ENCODE data around the gene HSPB2. TPM values are rescaled to one million over a fixed set of nuclear protein-coding genes. Genes with fewer than 3 reads are reported as not detected.

Gene HSPB2
- total and polyA plus RNA-seq, 2 donors (not counting 1 experiment from before 2014, with no cell fraction given), result 2.5 to 2.8 TPM

DNA sequence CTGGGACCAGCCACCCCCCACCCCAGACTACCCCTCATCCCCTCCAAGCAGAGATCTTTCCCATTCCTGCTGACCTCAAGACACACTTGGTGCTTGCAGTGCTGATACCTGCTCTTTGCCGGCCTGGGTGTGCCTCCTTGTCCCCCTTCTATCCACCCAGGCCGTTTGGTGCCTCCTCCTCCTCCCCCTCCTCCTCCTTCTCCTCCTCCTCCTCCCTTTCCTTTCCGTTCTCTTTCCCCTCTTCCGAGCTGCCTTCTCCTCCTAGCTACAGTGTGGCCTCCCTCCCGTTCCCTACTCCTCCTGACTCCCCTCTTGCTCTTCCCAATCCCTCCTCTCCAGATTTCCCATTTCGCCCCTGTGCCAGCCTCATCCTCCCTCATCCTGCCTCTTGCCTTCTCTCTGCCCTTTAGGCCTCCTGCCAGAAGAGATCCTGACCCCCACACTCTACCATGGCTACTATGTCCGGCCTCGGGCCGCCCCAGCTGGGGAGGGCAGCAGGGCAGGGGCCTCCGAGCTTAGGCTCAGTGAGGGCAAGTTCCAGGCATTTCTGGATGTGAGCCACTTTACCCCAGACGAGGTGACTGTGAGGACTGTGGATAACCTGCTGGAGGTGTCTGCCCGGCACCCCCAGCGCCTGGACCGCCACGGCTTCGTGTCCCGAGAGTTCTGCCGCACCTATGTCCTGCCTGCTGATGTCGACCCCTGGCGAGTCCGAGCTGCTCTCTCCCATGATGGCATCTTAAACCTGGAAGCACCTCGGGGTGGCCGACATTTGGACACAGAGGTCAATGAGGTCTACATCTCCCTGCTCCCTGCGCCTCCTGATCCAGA is 712 bp downstream of the HSPB2 start:
- H3K36me3 ChIP-seq (ENCODE audit: control insufficient read depth, insufficient read depth, low read length), result no peaks in the 10 kb centered on the region
- H3K9ac ChIP-seq (ENCODE audit: insufficient read depth, low read length), result peak overlapping the region; percentile 65
- TF ChIP-seq EZH2 (IDR thresholded peaks at IDR 0.05; ENCODE audit: low read length, missing control alignments), result no peak
- TF ChIP-seq, protein P1, sequence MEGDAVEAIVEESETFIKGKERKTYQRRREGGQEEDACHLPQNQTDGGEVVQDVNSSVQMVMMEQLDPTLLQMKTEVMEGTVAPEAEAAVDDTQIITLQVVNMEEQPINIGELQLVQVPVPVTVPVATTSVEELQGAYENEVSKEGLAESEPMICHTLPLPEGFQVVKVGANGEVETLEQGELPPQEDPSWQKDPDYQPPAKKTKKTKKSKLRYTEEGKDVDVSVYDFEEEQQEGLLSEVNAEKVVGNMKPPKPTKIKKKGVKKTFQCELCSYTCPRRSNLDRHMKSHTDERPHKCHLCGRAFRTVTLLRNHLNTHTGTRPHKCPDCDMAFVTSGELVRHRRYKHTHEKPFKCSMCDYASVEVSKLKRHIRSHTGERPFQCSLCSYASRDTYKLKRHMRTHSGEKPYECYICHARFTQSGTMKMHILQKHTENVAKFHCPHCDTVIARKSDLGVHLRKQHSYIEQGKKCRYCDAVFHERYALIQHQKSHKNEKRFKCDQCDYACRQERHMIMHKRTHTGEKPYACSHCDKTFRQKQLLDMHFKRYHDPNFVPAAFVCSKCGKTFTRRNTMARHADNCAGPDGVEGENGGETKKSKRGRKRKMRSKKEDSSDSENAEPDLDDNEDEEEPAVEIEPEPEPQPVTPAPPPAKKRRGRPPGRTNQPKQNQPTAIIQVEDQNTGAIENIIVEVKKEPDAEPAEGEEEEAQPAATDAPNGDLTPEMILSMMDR (conservative IDR thresholded peaks at IDR 0.05 in 1 of 2, IDR thresholded peaks at IDR 0.05 in 1 of 2; ENCODE audit: low read depth in 1 of 2, low read length in 2 of 2), result no peak
- no peaks in the 10 kb centered on the region for H3K79me2 ChIP-seq (ENCODE audit: control insufficient read depth, insufficient read depth, low read length)
- peak overlapping the region; percentile 65 for H3K27ac ChIP-seq (ENCODE audit: insufficient read depth, low read length)
- DNase-seq (ENCODE audit: low read depth in 2 of 2), result no peak
- peak overlapping the region; percentile 79 for H2AFZ ChIP-seq (ENCODE audit: low read length)
- peak overlapping the region; percentile 64 for H3K4me2 ChIP-seq (ENCODE audit: extremely low read depth, insufficient read depth, low read length)
- peak overlapping the region in 3 of 4 experiments; percentile 9 to 64 (median 11) for H3K4me3 ChIP-seq (replicated peaks in 1 of 4; ENCODE audit: control extremely low read depth in 1 of 4, insufficient read depth in 1 of 4, low read depth in 3 of 4, low read length in 4 of 4)
- H3K27me3 ChIP-seq (ENCODE audit: control insufficient read depth, insufficient read depth, low read length), result no peaks in the 10 kb centered on the region
- H4K20me1 ChIP-seq (ENCODE audit: control insufficient read depth, extremely low read depth, insufficient read depth, low read length), result no peaks in the 10 kb centered on the region
- H3K9me3 ChIP-seq (ENCODE audit: control insufficient read depth, insufficient read depth, low read depth, low read length), result no peaks in the 10 kb centered on the region
- peaks cover 16% of the 10 kb centered on the region for H3K4me1 ChIP-seq (ENCODE audit: control insufficient read depth, extremely low read depth, insufficient read depth, low read length)

- Histone ChIP-seq H3K27me3 (ENCODE audit: control insufficient read depth, insufficient read depth, low read length) (no peaks in the 10 kb centered on the region), H4K20me1 (ENCODE audit: control insufficient read depth, extremely low read depth, insufficient read depth, low read length) (no peaks in the 10 kb centered on the region), H3K79me2 (ENCODE audit: control insufficient read depth, insufficient read depth, low read length) (no peaks in the 10 kb centered on the region), H3K27ac (ENCODE audit: insufficient read depth, low read length) (peak overlapping the region; percentile 65), H3K4me3 (replicated peaks in 1 of 4; ENCODE audit: control extremely low read depth in 1 of 4, insufficient read depth in 1 of 4, low read depth in 3 of 4, low read length in 4 of 4) (peak overlapping the region in 1 of 4 experiments; percentile 64), H3K4me2 (ENCODE audit: extremely low read depth, insufficient read depth, low read length) (peak overlapping the region; percentile 64), H3K9me3 (ENCODE audit: control insufficient read depth, insufficient read depth, low read depth, low read length) (no peaks in the 10 kb centered on the region), H2AFZ (ENCODE audit: low read length) (peak overlapping the region; percentile 55), H3K36me3 (ENCODE audit: control insufficient read depth, insufficient read depth, low read length) (no peaks in the 10 kb centered on the region), H3K4me1 (ENCODE audit: control insufficient read depth, extremely low read depth, insufficient read depth, low read length) (peaks cover 16% of the 10 kb centered on the region), H3K9ac (ENCODE audit: insufficient read depth, low read length) (peak overlapping the region; percentile 65)
- peak; percentile 66 to 72 for DNase-seq (ENCODE audit: low read depth in 2 of 2)
- no peak for TF ChIP-seq EZH2 (IDR thresholded peaks at IDR 0.05; ENCODE audit: low read length, missing control alignments)
- TF ChIP-seq, protein P1 (conservative IDR thresholded peaks at IDR 0.05 in 1 of 2, IDR thresholded peaks at IDR 0.05 in 1 of 2; ENCODE audit: low read depth in 1 of 2, low read length in 2 of 2), result no peak
Observed at GRCh38 chr11:111913997-111914396, 1.5 kb downstream of the HSPB2 start.

GRCh38 chr11:111916768-111917167 is 4.2 kb downstream of the HSPB2 start:
- H2AFZ ChIP-seq (ENCODE audit: low read length), result no peak overlapping the region
- no peaks in the 10 kb centered on the region for H3K36me3 ChIP-seq (ENCODE audit: control insufficient read depth, insufficient read depth, low read length)
- peaks cover 13% of the 10 kb centered on the region for H3K4me1 ChIP-seq (ENCODE audit: control insufficient read depth, extremely low read depth, insufficient read depth, low read length)
- TF ChIP-seq, protein P1 (conservative IDR thresholded peaks at IDR 0.05 in 1 of 2, IDR thresholded peaks at IDR 0.05 in 1 of 2; ENCODE audit: low read depth in 1 of 2, low read length in 2 of 2), result no peak
- no peak for TF ChIP-seq EZH2 (IDR thresholded peaks at IDR 0.05; ENCODE audit: low read length, missing control alignments)
- no peaks in the 10 kb centered on the region for H3K79me2 ChIP-seq (ENCODE audit: control insufficient read depth, insufficient read depth, low read length)
- H3K27ac ChIP-seq (ENCODE audit: insufficient read depth, low read length), result no peak overlapping the region
- DNase-seq (ENCODE audit: low read depth in 2 of 2), result no peak
- no peaks in the 10 kb centered on the region for H3K9me3 ChIP-seq (ENCODE audit: control insufficient read depth, insufficient read depth, low read depth, low read length)
- no peaks in the 10 kb centered on the region for H4K20me1 ChIP-seq (ENCODE audit: control insufficient read depth, extremely low read depth, insufficient read depth, low read length)
- no peaks in the 10 kb centered on the region for H3K27me3 ChIP-seq (ENCODE audit: control insufficient read depth, insufficient read depth, low read length)
- H3K4me2 ChIP-seq (ENCODE audit: extremely low read depth, insufficient read depth, low read length), result no peak overlapping the region
- no peak overlapping the region for H3K9ac ChIP-seq (ENCODE audit: insufficient read depth, low read length)
- H3K4me3 ChIP-seq (replicated peaks in 1 of 4; ENCODE audit: control extremely low read depth in 1 of 4, insufficient read depth in 1 of 4, low read depth in 3 of 4, low read length in 4 of 4), result no peak overlapping the region

Measured in fibroblast of lung (primary cell).